GM08714 (cell line): ENCODE data around the gene GZF1.

Experiments
- H3K4me3 ChIP-seq: fragments of 200-500 bp; sonication (Bioruptor generic); 2 replicates; pipeline ENCODE4 v1.5.1; 2014; ENCODE audit warnings: mild to moderate bottlenecking, low read length, inconsistent platforms
- ZNF274 ChIP-seq: IDR thresholded peaks from 2 replicates; pipeline ENCODE4 v1.6.1; 2012; ENCODE audit warnings: mild to moderate bottlenecking, low read depth, low read length

The GZF1 gene

GRCh38 chr20:23356203-23356602 lies 5.8 kb upstream of the GZF1 start:
- no peak overlapping the region for H3K4me3 ChIP-seq
- no peak for TF ChIP-seq ZNF274

DNA sequence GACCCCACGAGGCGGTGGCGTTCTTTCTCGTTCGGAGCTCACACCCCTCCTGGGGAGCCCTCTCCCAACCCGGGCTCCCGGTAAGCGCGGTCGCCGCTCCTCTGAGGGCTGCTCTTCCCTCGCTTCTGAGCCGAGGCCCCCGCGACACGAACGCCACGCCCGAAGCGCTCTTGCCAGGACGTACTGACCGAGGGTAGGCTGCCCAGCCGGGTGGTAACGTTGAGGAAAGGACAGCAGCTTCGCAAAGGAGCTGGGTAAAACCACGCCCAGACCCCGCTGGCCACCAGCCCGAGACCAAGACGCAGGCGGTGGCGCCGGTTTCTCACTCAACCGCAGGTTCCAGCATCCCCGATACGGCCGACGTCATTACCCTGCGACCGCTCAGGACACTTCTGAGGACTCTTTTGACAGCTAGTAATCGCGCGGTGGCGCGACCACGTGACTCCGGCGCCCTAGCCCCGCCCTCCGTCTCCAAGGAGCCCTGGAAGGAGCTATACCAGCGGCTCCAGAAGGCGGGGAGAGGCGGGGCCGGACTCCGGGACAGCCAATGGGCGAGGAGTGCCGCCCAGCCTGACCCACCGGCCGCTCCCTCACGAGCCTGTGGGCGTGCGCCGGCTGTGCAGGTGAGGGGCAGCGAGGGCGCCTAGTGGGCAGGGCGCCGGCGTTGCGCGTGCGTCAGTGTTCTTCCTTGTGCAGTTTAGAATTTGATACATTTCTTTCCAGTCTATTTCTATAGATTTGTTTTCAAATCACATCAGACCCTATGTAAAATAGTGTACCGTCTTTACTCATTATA lies 4.0 kb upstream of the GZF1 start:
- no peak for TF ChIP-seq ZNF274

DNA sequence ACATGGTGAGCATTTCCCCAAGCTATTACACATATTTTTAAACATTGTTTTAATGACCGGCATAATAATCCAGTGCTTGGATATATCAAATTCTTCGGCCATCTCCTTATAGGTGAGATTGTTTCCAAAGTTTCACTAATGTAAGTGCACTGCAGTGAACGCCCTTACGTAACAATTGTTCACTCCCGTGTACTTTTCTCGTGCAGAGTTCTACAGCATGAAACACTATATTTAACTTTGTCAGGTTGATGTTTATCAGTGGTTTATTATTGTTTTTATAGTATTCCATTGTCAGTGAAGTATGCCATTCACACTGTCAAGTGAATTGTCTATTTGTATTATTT lies 3.4 kb upstream of the GZF1 start:
- no peak for TF ChIP-seq ZNF274
- peak overlapping the region; percentile 22; the same call in 1 of the 2 replicates for H3K4me3 ChIP-seq

More for the DNA sequence above, 4.0 kb upstream of the GZF1 start:
- peak overlapping the region; percentile 85 for H3K4me3 ChIP-seq

GRCh38 chr20:23358923-23359593 lies 2.9 kb upstream of the GZF1 start:
- no peak for TF ChIP-seq ZNF274
- H3K4me3 ChIP-seq = no peak overlapping the region

- no peak for TF ChIP-seq ZNF274
- H3K4me3 ChIP-seq = no peak overlapping the region
Measured at GRCh38 chr20:23360531-23360930, 1.5 kb upstream of the GZF1 start.

GRCh38 chr20:23361119-23361475 lies 885 bp upstream of the GZF1 start:
- peak overlapping the region; percentile 62 for H3K4me3 ChIP-seq

DNA sequence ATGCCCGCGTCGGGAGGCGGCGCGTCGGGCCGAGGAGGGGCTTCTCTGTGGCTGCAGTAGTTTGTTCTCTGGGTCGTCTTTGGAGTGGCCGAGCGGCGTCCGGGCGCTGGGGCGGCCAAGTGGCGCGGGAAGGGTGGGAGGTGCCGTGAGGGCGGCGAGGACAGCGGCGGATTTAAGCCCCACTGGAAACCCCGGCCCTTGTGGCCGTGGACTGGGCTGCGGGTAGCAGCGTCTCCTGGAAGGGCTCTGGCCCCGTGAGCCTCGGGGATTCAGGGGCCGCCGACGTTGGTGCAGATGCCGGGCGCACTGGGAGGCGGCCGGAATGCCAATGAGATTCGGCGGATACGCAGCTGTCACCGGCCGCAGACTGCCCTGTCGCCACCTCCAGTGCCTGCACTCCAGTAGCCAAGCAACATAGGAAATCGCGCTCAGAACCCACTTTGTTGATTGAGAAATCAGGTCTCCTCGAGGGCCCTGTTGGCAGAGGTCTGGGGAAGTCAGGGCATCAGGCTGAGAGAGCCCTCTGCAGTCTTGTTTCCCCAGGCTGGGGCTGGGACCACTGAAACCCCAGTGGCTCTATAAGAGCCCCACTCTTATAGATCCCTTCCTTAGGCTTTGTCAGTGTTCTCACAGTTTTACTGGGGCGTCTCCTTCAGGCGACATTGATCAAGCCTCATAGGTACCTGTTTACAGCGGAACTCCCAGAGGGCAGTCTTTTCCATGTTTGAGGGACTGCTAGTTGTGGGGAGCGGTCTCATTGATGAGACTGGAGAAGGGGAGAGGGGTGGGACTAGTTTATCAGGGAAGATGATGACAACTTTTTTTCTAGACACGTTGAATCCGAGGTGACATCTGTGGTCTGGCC lies 642 bp downstream of the GZF1 start:
- peak overlapping the region; percentile 77 for H3K4me3 ChIP-seq
- TF ChIP-seq ZNF274 = no peak

More at GRCh38 chr20:23361119-23361475, 885 bp upstream of the GZF1 start:
- TF ChIP-seq ZNF274 = no peak

- TF ChIP-seq ZNF274 = no peak
- H3K4me3 ChIP-seq = peak overlapping the region; percentile 77
Measured at GRCh38 chr20:23363257-23363649, 1.3 kb downstream of the GZF1 start.

GRCh38 chr20:23365390-23366165 lies 3.6 kb downstream of the GZF1 start:
- TF ChIP-seq ZNF274 = no peak
- H3K4me3 ChIP-seq = no peak overlapping the region

GRCh38 chr20:23366384-23366783 lies 4.4 kb downstream of the GZF1 start:
- no peak overlapping the region for H3K4me3 ChIP-seq
- no peak for TF ChIP-seq ZNF274

DNA sequence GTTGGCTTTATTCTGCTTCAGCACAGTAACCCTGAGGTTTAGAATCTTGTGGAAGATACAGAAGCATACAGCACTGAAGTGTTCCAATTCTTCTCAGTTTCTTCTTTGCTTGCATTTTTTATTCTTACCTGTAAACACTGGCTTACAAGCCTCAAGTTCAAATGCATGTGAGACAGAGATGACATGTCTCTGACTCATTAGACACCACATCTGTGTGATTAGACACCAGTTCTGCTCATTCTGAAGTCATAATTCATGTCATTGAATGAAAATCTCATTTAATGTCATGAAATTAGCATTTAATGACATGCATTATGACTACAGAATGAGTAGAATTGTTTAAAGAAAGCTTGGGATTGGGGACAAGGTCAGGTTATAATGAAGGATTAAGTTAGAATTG lies 5.8 kb downstream of the GZF1 start:
- no peak overlapping the region for H3K4me3 ChIP-seq
- TF ChIP-seq ZNF274 = no peak

- H3K4me3 ChIP-seq = no peak overlapping the region
- TF ChIP-seq ZNF274 = no peak
Measured at GRCh38 chr20:23368316-23369071, 6.5 kb downstream of the GZF1 start.

GRCh38 chr20:23369072-23369823 lies 7.3 kb downstream of the GZF1 start:
- no peak for TF ChIP-seq ZNF274
- no peak overlapping the region for H3K4me3 ChIP-seq
